Muscle layer of duodenum (tissue), 2 donors: ENCODE data around the gene FKBP5.
"Not testable (repeated sequence)": the region's sequence is repeated elsewhere in the genome, so short reads cannot be mapped to it uniquely, and the experiment has no call there.

Source experiments
- H3K27ac ChIP-seq: one replicate; pipeline ENCODE4 v1.7.0; 2013; ENCODE audit warnings: mild to moderate bottlenecking, low read length
- H3K27me3 ChIP-seq: one replicate; pipeline ENCODE4 v1.7.0; 2013; ENCODE audit warnings: low read depth, mild to moderate bottlenecking, control low read depth, low read length
- H3K36me3 ChIP-seq, 2 donors: one replicate each; pipeline ENCODE4 v1.7.0; 2013; ENCODE audit warnings: low read length in 2 of 2, control low read depth in 1 of 2, mild to moderate bottlenecking in 1 of 2; ENCODE audit not compliant: insufficient read depth in 2 of 2, control insufficient read depth in 1 of 2
- H3K4me1 ChIP-seq, 2 donors: one replicate each; pipeline ENCODE4 v1.7.0; 2013; ENCODE audit warnings: low read length in 2 of 2, mild to moderate bottlenecking in 2 of 2, control low read depth in 1 of 2, moderate library complexity in 1 of 2; ENCODE audit not compliant: insufficient read depth in 2 of 2, control insufficient read depth in 1 of 2
- H3K4me3 ChIP-seq, 2 donors: one replicate each; pipeline ENCODE4 v1.7.0; 2013; ENCODE audit warnings: low read length in 2 of 2, low read depth in 1 of 2, mild to moderate bottlenecking in 1 of 2
- H3K9me3 ChIP-seq, 2 donors: one replicate each; pipeline ENCODE4 v1.7.0; 2013; ENCODE audit warnings: low read length in 2 of 2, control low read depth in 1 of 2, mild to moderate bottlenecking in 1 of 2; ENCODE audit not compliant: control insufficient read depth in 1 of 2
- donor health status: healthy.

Gene FKBP5

GRCh38 chr6:35573495-35574110 is 115.1 kb downstream of the FKBP5 start:
- H3K27ac ChIP-seq = no peak overlapping the region
- peaks cover 38 to 39% of the 10 kb centered on the region in 2 donors for H3K36me3 ChIP-seq

GRCh38 chr6:35570885-35571330 is 117.8 kb downstream of the FKBP5 start:
- not testable (repeated sequence) for H3K4me3 ChIP-seq, H3K9me3 ChIP-seq, H3K4me1 ChIP-seq, H3K27ac ChIP-seq, H3K27me3 ChIP-seq
- H3K36me3 ChIP-seq = peaks cover 23 to 25% of the 10 kb centered on the region in 2 donors

More at GRCh38 chr6:35573495-35574110, 115.1 kb downstream of the FKBP5 start:
- H3K4me1 ChIP-seq = no peaks in the 10 kb centered on the region
- no peaks in the 10 kb centered on the region for H3K9me3 ChIP-seq
- no peak overlapping the region for H3K4me3 ChIP-seq
- H3K27me3 ChIP-seq = no peaks in the 10 kb centered on the region

- Histone ChIP-seq H3K27ac (no peak overlapping the region), H3K4me3 (no peak overlapping the region), H3K9me3 (no peaks in the 10 kb centered on the region), H3K27me3 (no peaks in the 10 kb centered on the region), H3K36me3 (peaks cover 5 to 6% of the 10 kb centered on the region in 2 donors), H3K4me1 (no peaks in the 10 kb centered on the region)
Measured at GRCh38 chr6:35569011-35569461, 119.7 kb downstream of the FKBP5 start.

GRCh38 chr6:35566794-35567193 is 121.9 kb downstream of the FKBP5 start:
- Histone ChIP-seq H3K27me3 (no peaks in the 10 kb centered on the region), H3K9me3 (no peaks in the 10 kb centered on the region), H3K4me1 (no peaks in the 10 kb centered on the region), H3K36me3 (no peaks in the 10 kb centered on the region), H3K4me3 (no peak overlapping the region), H3K27ac (no peak overlapping the region)

DNA sequence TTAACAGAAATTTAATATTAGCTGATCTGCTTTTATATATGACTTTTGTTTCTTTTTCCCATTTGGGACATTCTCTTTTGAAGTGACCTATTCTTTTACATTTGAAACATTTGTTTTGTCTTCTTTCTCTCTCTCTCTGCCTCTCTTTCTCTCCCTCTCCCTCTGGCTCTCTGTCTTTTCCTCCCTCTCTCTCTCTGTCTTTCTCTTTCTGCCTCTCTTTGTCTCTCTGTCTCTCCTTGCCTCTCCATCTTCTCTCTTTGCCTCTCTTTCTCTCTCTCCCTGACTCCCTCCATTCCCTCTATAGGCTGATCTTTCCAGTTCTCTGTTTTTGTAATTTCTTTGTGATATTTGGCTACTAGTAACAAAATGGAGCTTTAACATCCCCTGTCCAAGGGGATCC is 124.0 kb downstream of the FKBP5 start:
- Histone ChIP-seq H3K4me1 (no peaks in the 10 kb centered on the region), H3K36me3 (no peaks in the 10 kb centered on the region), H3K27ac (no peak overlapping the region), H3K4me3 (no peak overlapping the region), H3K27me3 (no peaks in the 10 kb centered on the region), H3K9me3 (no peaks in the 10 kb centered on the region)

GRCh38 chr6:35562060-35562459 is 126.7 kb downstream of the FKBP5 start:
- no peaks in the 10 kb centered on the region for H3K4me1 ChIP-seq
- H3K27ac ChIP-seq = no peak overlapping the region
- H3K27me3 ChIP-seq = no peaks in the 10 kb centered on the region
- H3K36me3 ChIP-seq = no peaks in the 10 kb centered on the region
- H3K4me3 ChIP-seq = no peak overlapping the region
- H3K9me3 ChIP-seq = no peaks in the 10 kb centered on the region

- H3K4me3 ChIP-seq = no peak overlapping the region
- no peaks in the 10 kb centered on the region for H3K9me3 ChIP-seq
- H3K4me1 ChIP-seq = no peaks in the 10 kb centered on the region
- H3K36me3 ChIP-seq = no peaks in the 10 kb centered on the region
- no peaks in the 10 kb centered on the region for H3K27me3 ChIP-seq
- no peak overlapping the region for H3K27ac ChIP-seq
Measured at GRCh38 chr6:35561113-35561512, 127.6 kb downstream of the FKBP5 start.

DNA sequence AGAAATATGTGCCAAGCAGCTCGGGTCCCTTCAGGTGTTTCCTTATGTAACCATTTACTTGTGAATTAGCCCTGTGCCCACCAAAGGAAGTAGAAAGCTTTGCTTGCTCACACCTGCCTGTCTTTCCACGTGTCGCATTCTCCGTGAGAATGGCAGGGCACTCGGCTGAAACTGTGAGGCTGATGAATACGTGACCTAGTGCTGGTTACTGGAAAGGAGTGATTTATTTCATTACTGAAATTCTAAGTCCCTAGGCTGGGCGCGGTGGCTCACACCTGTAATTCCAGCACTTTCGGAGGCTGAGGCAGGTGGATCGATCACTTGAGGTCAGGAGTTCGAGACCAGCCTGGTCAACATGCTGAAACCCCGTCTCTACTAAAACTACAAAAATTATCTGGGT is 130.1 kb downstream of the FKBP5 start:
- Histone ChIP-seq H3K4me1 (no peaks in the 10 kb centered on the region), H3K9me3 (no peaks in the 10 kb centered on the region), H3K27me3 (no peaks in the 10 kb centered on the region), H3K4me3 (no peak overlapping the region), H3K36me3 (no peaks in the 10 kb centered on the region), H3K27ac (no peak overlapping the region)

- Histone ChIP-seq H3K36me3 (no peaks in the 10 kb centered on the region), H3K27ac (no peak overlapping the region), H3K9me3 (no peaks in the 10 kb centered on the region), H3K4me1 (no peaks in the 10 kb centered on the region), H3K4me3 (no peak overlapping the region), H3K27me3 (no peaks in the 10 kb centered on the region)
Measured at GRCh38 chr6:35557239-35557638, 131.5 kb downstream of the FKBP5 start.

DNA sequence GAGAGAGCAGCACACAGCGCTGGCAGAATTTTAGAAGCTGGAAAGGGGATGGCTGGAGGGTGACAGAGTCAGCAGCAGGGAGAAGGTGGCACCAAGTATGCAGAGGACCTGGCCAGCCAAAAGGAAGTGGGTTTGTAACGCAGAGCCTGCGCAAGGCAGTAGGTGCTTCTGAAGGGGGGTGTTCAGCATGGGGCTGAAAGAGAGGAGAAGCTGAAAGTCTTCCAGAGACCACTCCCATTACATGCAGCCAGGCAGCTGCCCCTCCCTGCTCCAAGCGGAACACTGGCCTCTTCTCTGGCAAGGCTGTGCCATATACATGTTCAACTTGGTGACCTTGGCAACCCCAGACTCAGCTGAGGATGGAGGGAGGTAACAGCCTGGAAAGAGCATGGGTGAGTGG is 133.9 kb downstream of the FKBP5 start:
- H3K9me3 ChIP-seq = no peaks in the 10 kb centered on the region
- no peaks in the 10 kb centered on the region for H3K36me3 ChIP-seq
- no peak overlapping the region for H3K27ac ChIP-seq
- H3K4me3 ChIP-seq = no peak overlapping the region
- H3K27me3 ChIP-seq = no peaks in the 10 kb centered on the region
- H3K4me1 ChIP-seq = no peaks in the 10 kb centered on the region

- H3K4me3 ChIP-seq = no peak overlapping the region
- no peaks in the 10 kb centered on the region for H3K27me3 ChIP-seq
- H3K9me3 ChIP-seq = no peaks in the 10 kb centered on the region
- no peaks in the 10 kb centered on the region for H3K4me1 ChIP-seq
- H3K36me3 ChIP-seq = no peaks in the 10 kb centered on the region
- H3K27ac ChIP-seq = no peak overlapping the region
Measured at GRCh38 chr6:35553315-35553714, 135.4 kb downstream of the FKBP5 start.

DNA sequence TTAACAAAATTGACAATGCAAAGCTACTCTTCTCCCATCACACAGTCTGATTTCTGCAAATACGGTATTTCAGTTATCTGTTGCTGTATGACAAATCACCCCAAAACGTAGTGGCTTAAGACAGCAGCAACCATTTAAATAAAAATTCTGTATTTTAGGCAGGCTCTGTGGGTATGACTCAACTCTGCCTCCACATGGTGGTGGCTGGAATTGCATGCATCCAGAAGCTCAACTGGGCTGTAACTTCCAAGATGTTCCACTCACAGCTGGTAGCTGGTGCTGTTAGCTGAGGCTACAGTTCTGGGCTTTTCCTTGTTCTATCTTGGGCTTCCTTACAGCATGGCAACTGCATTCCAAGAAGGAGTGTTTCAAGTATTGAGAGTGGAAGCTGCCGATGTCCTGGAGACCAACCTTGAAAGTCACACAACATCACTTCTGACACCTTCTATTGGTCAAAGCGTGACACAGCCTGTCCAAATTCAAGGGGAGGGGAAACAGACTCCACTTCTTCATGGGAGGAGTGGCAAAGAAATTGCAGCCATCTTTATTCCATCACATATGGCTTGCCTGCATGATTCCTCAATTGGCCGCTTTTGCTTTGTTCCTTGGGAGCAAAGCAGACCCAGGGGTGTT is 136.3 kb downstream of the FKBP5 start:
- Histone ChIP-seq H3K9me3 (no peaks in the 10 kb centered on the region), H3K36me3 (no peaks in the 10 kb centered on the region), H3K27me3 (no peaks in the 10 kb centered on the region), H3K4me3 (no peak overlapping the region), H3K27ac (no peak overlapping the region), H3K4me1 (no peaks in the 10 kb centered on the region)
